Activated CD8-positive, alpha-beta memory T cell treated with anti-CD3 and anti-CD28 coated beads, Interleukin-2, amount 50 U/mL, for 24 hours (primary cell): ENCODE results near the gene PMPCA.

Source experiments
- DNase-seq: peaks from one replicate; pipeline ENCODE4 v3.0.0-alpha.2; 2020; ENCODE audit errors: extremely low read depth

Gene PMPCA

DNA sequence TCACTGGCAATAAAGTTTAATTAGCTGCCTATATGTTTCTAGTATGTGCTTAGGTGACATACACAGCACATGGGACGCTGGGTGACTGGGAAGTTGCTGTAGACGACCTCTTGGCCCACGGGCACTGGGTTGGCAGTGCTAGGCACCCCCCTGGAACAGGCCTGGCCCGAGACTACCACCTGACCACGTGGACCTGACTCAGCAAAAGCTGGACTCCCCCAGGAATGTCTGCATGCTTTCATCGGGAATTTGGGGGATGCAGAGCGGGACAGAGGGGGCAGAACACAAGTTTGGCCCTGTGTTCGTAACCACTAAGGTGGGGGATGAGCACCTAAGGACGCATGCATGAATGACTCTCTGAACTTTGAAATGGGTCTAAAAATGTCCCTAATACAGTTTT lies 45.8 kb downstream of the PMPCA start:
- DNase-seq = no peak

DNA sequence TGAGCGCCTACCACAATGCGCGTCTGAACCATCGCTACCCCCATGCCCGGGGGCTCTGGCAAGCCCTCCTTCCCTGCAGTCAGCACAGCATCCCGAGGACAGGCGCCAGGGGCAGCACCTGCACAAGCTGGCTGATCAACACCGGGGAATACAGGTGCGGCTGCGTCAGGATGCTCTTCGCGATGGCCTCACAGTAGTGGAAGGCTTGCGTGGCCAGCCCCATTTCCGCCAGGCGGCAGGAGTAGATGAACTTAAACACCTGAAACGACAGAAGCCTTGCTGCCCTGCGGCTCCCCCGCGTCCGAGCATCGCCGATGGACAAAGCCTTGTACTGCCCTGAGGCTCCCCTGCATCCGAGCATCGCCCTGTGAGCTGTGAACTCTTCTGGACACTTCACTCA lies 46.9 kb downstream of the PMPCA start:
- no peak for DNase-seq

DNA sequence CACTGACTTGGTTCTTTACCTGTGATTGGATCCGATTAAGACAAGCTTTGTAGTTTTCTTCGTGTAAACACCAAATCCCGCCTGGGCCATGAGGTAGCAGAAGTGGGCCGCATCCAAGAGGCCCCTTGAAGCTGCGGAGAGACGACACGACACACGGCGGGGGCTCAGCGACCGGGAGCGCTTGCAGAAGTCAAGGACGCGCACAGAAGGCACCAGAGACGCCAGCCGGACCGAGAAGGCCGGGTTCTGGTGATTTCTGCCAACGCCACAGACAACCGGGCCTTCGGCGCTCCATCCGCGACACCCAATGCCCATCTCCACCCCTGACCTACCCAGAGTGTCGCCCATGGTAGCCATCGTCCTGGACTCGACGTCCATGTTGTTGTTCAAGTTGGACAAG lies 49.0 kb downstream of the PMPCA start:
- DNase-seq = no peak

DNA sequence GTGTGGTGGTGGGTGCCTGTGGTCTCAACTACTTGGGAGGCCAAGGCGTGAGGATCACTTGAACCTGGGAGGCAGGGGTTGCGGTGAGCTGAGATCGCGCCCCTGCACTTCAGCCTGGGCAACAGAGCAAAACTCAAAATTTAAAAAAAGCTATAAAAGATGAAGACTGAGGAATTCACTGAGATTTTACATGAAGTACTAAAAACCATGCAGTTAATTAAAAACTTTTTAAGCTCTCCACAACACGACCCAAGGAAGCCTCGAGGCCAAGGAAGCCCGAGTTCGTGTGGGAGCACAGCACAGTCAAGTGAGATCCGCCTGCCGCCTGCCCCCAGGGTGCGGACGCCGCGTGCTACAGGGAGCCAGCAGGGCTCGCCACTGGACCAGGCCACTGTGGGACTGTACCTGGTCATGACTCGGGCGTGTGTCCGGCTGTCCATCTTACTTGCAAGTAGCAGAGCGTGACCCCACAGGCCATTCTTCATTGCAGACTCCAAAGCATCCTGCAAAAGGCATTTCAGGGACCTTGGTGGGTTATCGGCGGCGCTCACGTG lies 50.4 kb downstream of the PMPCA start:
- DNase-seq = no peak

DNA sequence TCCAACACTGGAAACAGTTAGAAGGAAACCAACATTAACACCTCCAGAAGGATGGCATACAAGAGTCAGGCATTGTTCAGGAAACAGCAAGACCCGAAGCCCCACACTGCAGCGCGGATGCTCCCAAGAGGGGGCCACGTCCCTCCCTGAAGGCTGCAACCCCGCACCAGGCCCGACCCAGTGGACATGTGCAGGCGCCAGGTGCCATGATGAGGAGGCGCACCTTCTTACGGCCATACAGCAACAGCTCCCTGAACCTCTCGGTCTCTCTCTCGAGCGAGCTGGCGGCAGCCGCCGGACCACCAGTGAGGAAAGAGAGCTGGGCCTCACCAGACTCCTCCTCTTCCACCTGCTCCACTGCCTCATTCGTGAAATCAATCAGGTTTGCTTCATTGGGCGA lies 52.2 kb downstream of the PMPCA start:
- no peak for DNase-seq

DNA sequence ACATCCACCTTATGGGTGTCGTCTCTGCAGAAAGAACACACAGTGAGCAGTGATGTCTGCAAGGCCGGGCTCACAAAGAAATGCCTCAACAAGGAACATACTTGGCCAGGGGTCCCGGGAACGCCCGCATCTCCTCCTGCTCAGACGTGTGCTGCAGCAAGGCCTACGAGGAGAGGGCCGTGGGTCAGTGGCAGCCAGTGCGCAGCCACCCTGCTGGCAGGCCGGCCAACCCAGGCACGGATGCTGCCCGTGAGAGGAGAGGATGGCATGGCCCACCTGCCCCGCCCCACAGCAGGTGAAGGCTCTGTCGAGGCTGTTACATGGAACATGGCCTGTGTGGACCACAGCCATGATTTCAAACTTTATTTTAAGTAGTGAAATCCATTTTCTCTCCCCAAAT lies 53.1 kb downstream of the PMPCA start:
- no peak for DNase-seq

DNA sequence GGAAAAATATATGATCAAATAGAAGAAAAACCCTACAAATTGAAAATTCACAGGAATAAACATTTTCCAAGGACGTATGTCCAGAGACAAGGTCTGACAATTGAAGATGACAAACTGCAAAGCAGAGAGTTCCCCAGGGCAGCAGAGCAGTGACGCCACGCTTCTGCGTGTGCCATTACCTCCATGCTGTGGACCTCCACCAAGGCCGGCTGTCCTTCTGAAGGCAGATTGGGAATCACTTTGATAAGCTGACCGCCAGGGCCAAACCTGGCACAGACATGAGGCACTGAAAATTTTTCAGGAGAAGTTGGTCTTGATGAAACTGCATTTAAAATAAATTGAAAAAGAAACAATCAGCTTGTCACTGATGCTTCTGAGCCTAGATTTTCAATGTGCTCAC lies 53.8 kb downstream of the PMPCA start:
- DNase-seq = no peak

DNA sequence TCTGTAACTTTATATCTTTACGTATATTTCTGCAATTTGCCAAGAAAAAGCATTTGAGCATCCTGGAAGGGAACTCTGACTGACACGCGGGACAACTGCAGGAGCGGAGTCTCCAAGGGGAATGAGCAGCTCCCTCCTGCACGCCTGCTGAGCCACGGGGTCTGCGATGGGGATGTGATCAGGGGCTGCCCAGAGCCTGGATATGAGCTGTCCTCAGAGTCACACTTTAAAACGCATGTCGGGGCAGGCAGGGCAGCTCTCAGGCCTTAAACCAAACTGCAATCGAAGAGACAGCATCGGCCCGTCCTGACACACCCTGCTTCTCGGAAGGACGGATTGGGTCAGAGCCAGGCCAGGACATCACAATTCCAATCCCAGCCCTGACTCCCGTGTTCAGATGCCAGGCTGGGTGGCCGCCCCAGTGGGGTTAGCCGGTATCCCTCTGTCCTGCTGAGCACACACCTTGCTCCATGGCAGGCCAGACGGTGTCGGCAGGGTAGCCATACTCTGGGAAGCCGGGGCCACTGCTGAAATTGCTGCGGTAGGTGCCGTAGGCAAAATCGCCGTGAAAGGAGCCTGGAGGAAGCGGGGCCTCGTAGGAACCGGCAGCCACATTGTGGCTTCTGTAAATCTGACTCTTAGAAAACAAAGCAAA lies 55.2 kb downstream of the PMPCA start:
- no peak for DNase-seq

DNA sequence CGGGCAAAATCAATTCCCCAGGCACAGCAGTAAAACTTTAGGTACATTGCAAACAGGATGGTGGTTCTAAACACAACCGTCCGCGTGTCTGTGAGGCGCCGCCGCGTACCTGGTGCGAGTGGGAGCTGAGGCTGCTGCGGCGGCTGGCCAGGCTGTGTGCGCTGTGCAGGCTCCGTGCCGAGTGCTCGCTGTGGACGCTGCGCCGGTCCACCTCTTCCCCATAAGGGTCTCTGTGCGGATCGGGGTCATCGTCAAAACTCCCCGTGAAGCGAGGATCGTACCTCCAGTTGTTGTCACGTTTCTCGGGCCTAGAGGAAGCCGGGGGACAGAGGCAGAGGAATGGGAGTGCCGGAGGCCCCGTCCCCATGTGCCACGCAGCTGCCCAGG lies 55.7 kb downstream of the PMPCA start:
- DNase-seq = no peak

DNA sequence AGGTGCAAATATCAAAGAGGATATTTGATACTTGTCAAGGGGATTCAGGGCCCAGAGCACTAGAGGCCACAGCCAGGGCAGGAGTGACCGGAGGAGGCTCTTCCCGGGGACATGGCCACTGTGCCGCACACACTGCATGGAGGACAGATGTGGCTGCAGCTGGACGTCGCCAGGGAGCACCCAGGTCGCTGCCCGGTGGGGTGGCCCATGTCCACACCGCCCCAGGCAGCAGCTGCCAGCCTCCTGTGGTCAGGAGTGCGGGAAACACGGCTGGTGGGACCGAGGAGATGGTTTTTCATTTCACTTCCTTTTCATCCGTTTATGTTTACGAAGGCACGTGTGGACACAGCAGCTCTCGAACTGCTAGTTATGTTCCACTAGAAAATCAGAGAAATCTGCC lies 57.3 kb downstream of the PMPCA start:
- DNase-seq = no peak

DNA sequence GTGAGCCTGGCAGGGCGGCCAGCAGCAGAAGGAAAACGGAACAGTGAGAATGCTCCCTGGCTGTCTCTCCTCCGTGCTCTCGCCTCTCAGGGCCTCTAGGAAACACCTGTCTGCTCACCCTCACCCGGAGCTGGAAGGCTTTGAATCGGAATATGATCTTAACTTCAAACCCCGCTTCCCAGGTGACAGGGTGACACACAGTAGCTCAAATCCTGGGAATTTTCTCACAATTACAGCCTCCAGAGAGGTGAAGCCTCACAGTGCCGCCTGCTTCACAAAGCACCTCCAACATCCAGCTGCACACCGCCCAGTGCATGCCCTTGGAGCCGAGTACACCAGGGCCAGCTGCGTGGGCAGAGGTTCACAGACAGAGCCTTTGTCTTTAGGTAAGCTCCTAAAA lies 59.9 kb downstream of the PMPCA start:
- DNase-seq = no peak

DNA sequence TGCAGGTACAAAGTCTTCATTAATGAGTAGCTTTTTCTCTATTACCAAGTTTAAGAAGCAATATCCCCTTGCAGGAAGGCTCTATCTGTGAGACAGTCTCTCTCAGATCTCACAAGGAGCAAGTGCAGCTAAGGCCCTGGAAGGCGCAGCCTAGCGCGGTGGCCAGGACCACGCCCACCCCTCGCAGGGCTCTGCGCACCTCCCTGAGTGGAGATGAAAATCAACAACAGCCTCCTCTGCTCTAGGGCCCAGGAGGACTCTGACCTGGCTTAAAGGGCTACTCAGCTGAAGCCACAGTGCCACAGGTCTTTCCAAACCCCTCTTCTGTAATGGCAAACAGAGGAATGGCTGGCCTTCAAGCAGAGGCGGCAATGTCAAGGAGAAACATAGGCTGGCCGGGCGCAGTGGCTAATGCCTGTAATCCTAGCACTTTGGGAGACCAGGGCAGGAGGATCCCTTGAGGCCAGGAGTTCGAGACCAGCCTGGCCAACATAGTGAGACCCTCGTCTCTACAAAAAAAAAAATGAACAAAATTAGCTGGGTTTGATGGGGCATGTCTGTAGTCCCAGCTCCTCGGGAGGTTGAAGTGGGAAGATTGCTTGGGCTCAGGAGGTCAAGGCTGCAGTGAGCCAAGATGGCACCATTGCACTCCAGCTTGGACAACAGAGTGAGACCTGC lies 60.5 kb downstream of the PMPCA start:
- DNase-seq = no peak

DNA sequence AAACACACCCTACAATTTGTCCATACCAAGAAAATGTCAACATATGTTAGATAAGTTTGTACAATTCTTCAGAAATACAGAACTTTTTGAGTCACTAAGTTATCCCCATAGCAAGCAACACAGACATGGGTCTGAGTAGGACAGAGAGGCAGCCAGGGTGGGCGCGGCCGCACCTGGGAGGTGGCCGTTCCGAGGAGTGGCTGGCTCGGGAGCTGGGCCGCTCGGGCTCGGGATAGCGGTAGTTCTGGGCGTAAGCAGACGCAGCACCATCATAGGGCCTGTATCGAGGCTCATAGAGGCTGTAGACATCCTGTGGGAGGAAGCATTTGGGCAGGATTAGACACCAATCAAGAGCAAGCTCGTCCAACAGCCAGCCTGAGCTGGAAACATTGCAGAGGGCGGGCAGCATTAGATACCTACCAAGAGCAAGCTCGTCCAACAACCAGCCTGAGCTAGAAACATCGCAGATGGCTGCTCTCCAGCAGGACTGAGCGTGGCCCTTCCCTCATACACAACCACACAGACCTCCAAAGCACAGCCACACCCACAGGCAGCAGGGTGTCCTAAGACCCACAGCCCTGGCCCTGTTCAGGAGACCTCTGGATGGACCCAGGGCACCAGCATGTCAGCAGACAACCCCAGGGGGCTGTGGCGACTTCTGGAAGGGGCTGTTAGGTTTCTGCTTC lies 61.5 kb downstream of the PMPCA start:
- no peak for DNase-seq

DNA sequence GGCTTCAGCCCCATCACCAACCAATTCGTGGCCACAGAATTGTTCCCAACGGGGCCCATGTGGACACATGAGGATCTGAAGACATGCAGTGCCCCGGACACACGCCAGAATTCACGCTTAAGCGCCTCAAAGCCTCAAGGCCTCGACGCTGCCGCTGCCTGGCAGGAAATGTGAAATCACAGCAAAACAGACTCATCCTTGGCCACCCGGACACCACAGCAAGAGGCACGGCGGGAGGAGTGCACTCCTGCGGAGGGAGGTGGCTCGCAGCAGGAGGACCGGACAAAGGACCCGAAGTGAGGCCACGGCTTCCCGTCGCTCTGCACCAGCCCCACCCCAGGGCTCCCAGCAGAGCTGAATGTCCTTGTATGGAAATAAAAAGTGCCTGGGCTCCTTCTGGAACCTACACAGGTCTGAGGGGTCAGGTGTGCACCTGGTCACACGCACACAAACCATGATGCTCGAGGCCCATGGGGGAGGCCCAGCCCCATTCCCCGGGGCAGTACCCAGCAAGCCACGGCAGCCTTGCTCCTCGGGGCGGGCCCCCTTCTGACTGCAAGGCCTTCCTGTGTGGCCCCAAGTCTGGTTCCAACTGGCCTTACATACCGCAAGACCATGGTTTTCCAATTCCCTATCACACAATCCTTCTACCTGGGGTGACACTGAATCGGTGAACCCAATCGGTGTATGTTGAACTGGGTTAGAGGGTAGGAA lies 62.3 kb downstream of the PMPCA start:
- DNase-seq = no peak

DNA sequence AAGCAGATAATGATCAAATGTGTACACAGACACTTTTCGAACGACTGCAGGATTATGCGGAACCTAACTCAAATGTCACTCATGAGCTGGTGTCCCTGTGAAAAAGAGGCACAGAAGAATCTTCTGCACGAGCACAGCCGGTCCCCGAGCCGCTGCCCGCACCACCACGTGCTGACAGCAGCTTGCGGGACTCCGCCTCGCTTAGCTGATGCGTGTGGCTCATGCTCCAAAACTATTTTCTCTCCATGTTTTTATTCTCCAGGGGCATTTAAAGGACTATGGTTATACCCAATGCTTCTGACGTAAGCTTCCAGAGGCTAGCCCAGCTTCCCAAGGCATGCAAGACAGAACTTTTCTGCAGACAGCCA lies 62.9 kb downstream of the PMPCA start:
- no peak for DNase-seq
